ENCODE measurements around the gene NXPE3. TPM values are rescaled to one million over a fixed set of nuclear protein-coding genes. Genes with fewer than 3 reads are reported as not detected.

The NXPE3 gene
- total RNA-seq, 1 experiment from 2014 or later: 3.9 TPM

DNA sequence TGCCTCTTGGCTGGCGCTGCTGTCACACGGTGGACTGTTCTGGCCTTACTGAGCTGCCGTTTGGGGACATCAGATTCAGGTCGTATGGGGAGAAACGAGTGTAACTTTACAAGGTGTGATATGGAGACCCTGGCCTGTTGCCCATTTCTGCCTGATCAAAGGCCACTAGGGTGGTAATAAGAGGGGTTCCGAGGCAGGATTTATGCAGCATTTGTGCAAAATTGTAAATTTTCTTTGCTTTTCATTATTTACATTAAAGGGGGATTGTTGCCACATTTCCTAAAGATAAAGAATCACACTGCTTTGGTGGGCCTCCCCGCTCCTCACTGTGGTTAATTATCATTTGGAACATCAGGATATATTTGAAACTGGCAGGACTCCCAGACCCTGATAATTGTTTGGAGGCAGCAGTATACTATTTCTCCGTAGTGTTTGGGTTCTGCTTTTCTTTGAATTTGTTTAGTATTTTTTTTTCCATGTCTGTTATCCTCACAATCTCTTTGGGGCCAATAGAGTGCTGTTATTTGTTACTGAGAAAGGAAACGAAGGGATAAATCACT lies 891 bp downstream of the NXPE3 start:
- H3K4me3 Mint-ChIP-seq (ENCODE audit: unreplicated experiment): peak overlapping the region; percentile 94
- H3K36me3 Mint-ChIP-seq (ENCODE audit: insufficient read depth, unreplicated experiment): no peaks in the 10 kb centered on the region
- TSS peak; percentile 48 for BruUV-seq (replicated peaks)
- no peaks in the 10 kb centered on the region for H3K9me3 Mint-ChIP-seq (ENCODE audit: unreplicated experiment)
- TF ChIP-seq, protein P1, sequence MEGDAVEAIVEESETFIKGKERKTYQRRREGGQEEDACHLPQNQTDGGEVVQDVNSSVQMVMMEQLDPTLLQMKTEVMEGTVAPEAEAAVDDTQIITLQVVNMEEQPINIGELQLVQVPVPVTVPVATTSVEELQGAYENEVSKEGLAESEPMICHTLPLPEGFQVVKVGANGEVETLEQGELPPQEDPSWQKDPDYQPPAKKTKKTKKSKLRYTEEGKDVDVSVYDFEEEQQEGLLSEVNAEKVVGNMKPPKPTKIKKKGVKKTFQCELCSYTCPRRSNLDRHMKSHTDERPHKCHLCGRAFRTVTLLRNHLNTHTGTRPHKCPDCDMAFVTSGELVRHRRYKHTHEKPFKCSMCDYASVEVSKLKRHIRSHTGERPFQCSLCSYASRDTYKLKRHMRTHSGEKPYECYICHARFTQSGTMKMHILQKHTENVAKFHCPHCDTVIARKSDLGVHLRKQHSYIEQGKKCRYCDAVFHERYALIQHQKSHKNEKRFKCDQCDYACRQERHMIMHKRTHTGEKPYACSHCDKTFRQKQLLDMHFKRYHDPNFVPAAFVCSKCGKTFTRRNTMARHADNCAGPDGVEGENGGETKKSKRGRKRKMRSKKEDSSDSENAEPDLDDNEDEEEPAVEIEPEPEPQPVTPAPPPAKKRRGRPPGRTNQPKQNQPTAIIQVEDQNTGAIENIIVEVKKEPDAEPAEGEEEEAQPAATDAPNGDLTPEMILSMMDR (IDR thresholded peaks at IDR 0.05; ENCODE audit: unreplicated experiment): no peak
- no peak for DNase-seq (ENCODE audit: unreplicated experiment)
- H3K27me3 Mint-ChIP-seq (ENCODE audit: insufficient read depth, unreplicated experiment): no peaks in the 10 kb centered on the region
- CTCF ChIA-PET: interaction anchor here (1.0 to 1.5 kb wide), 2 partner anchors 25 to 72 kb away, joined by 3 read pairs; no protein-coding TSS in a partner anchor
- peaks cover 16% of the 10 kb centered on the region for H3K4me1 Mint-ChIP-seq (ENCODE audit: insufficient read depth, unreplicated experiment)
- intact Hi-C loops (cut with micrococcal nuclease): no loop called here
- POLR2A ChIA-PET: interaction anchor here (0.6 to 1.1 kb wide), 2 partner anchors 13 to 1199 kb away, joined by 3 to 4 read pairs; no protein-coding TSS in a partner anchor
- H3K27ac Mint-ChIP-seq (ENCODE audit: low read depth, unreplicated experiment): no peak overlapping the region

DNA sequence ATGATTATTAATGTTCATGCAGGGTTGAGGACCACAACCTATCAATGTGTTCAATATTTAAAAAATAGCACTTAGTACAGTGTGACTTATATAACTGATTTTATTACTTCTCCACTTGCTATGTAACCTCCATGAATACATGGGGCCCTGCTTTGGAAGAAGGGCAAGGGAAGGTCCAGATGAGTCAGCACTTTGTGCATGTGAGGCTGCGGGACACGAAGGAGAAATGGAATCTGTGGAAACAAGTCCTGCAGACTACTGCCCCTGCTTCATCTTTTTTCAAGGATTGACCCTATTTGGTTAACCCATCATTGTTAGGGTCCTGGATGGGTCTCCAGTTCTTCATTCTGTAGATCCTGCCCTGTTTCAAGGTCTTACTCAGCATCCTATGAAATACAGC lies 1.6 kb downstream of the NXPE3 start:
- ChIA-PET POLR2A (interaction anchor here (0.6 kb wide), 1 partner anchor 13 kb away, joined by 3 read pairs; no protein-coding TSS in a partner anchor), CTCF (interaction anchor here (1.0 to 1.8 kb wide), 3 partner anchors 22 to 72 kb away, joined by 3 to 5 read pairs (median 3); no protein-coding TSS in a partner anchor)
- intact Hi-C loops (cut with micrococcal nuclease): no loop called here
- no peaks in the 10 kb centered on the region for H3K27me3 Mint-ChIP-seq (ENCODE audit: insufficient read depth, unreplicated experiment)
- no TSS peak for BruUV-seq (replicated peaks)
- peak; percentile 67 for DNase-seq (ENCODE audit: unreplicated experiment)
- H3K4me1 Mint-ChIP-seq (ENCODE audit: insufficient read depth, unreplicated experiment): peaks cover 16% of the 10 kb centered on the region
- H3K27ac Mint-ChIP-seq (ENCODE audit: low read depth, unreplicated experiment): no peak overlapping the region
- TF ChIP-seq, protein P1 (IDR thresholded peaks at IDR 0.05; ENCODE audit: unreplicated experiment): no peak
- H3K4me3 Mint-ChIP-seq (ENCODE audit: unreplicated experiment): peak overlapping the region; percentile 94
- H3K9me3 Mint-ChIP-seq (ENCODE audit: unreplicated experiment): no peaks in the 10 kb centered on the region
- H3K36me3 Mint-ChIP-seq (ENCODE audit: insufficient read depth, unreplicated experiment): peaks cover 4% of the 10 kb centered on the region

DNA sequence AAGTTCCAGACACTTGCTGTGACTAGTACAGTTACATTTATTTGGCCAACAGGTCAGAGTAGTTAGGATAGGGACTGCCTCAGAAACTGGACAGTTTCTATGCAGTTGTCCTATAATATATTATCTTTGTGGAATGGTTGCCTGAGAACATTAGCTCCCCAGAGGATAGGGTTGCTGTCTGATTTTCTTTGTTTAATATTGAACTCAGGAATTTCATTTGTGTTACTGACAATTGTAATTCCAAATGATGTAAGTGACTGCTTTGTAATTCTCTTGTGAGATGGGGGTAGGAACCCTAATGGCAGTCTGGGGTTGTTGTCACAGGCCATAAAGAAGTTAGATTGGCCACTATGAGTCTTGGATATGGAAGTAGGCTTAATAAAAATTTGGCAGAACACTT lies 2.2 kb downstream of the NXPE3 start:
- CTCF ChIA-PET: interaction anchor here (1.0 to 1.8 kb wide), 2 partner anchors 22 to 43 kb away, joined by 3 to 5 read pairs; no protein-coding TSS in a partner anchor
- POLR2A ChIA-PET: no interaction called here
- Mint-ChIP-seq H3K27me3 (ENCODE audit: insufficient read depth, unreplicated experiment) (no peaks in the 10 kb centered on the region), H3K4me3 (ENCODE audit: unreplicated experiment) (no peak overlapping the region), H3K4me1 (ENCODE audit: insufficient read depth, unreplicated experiment) (peaks cover 16% of the 10 kb centered on the region), H3K27ac (ENCODE audit: low read depth, unreplicated experiment) (no peak overlapping the region), H3K36me3 (ENCODE audit: insufficient read depth, unreplicated experiment) (peaks cover 4% of the 10 kb centered on the region), H3K9me3 (ENCODE audit: unreplicated experiment) (no peaks in the 10 kb centered on the region)
- TF ChIP-seq, protein P1 (IDR thresholded peaks at IDR 0.05; ENCODE audit: unreplicated experiment): no peak
- DNase-seq (ENCODE audit: unreplicated experiment): no peak
- BruUV-seq (replicated peaks): no TSS peak
- intact Hi-C loops (cut with micrococcal nuclease): no loop called here

DNA sequence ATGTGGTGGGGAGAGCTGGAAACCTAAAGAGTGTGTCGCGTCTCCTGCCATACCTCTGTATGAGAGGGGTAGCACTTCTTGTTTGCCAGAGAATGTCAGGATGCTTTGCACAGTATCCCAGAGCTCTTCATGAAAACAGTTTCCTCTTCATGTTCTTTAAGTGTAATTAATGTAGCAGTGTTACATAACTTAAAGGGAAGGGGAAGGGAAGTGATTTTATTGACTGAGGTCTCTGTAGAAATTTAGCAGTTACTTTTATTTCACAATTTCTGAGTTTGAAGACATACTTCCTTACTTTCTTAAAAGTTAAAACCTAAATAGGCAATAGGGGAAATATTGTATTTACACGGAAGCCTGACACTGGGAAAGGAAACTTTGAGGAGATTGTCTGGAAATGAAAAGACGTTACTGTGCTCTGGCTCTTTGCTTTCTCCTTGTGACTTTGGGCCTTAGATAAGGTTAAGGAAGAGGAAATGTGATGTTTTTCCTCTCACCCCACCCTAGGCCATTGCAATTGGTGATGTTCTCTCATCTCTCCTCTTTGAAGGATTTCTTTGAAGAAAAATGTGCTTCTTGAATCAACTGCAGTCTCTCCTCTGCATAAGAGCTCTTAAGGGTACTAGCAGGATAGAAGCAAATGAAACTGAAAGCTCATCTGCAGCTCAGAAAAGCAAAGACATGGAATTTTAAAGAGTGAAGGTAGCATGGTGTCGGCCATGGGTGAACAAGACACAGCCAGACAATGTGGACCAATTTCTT lies 6.0 kb downstream of the NXPE3 start:
- intact Hi-C loops (cut with micrococcal nuclease): no loop called here
- H3K4me3 Mint-ChIP-seq (ENCODE audit: unreplicated experiment): no peak overlapping the region
- TF ChIP-seq, protein P1 (IDR thresholded peaks at IDR 0.05; ENCODE audit: unreplicated experiment): no peak
- ChIA-PET CTCF (interaction anchor here (1.2 to 2.3 kb wide), 3 partner anchors 10 to 97 kb away, joined by 6 read pairs; no protein-coding TSS in a partner anchor), POLR2A (interaction anchor here (0.6 kb wide), 2 partner anchors 340 to 344 kb away, joined by 3 to 4 read pairs; no protein-coding TSS in a partner anchor)
- H3K36me3 Mint-ChIP-seq (ENCODE audit: insufficient read depth, unreplicated experiment): peaks cover 23% of the 10 kb centered on the region
- DNase-seq (ENCODE audit: unreplicated experiment): no peak
- H3K9me3 Mint-ChIP-seq (ENCODE audit: unreplicated experiment): no peaks in the 10 kb centered on the region
- peaks cover 5% of the 10 kb centered on the region for H3K4me1 Mint-ChIP-seq (ENCODE audit: insufficient read depth, unreplicated experiment)
- no peaks in the 10 kb centered on the region for H3K27me3 Mint-ChIP-seq (ENCODE audit: insufficient read depth, unreplicated experiment)
- no TSS peak for BruUV-seq (replicated peaks)
- H3K27ac Mint-ChIP-seq (ENCODE audit: low read depth, unreplicated experiment): no peak overlapping the region
